MM.1S (cell line): ENCODE measurements around the gene HSBP1L1.

Experiments
- DNase-seq: peaks from one replicate; pipeline ENCODE4 v3.0.0-alpha.2; 2015
- H2AFZ ChIP-seq: fragments of 300-600 bp; sonication (generic); 2 replicates; pipeline ENCODE4 v1.6.0; 2016; ENCODE audit warnings: antibody characterized with exemption, low read length
- H3F3A ChIP-seq: fragments of 300-600 bp; sonication (generic); 2 replicates; pipeline ENCODE4 v1.6.1; 2016; ENCODE audit warnings: mild to moderate bottlenecking, antibody characterized with exemption, low read length, moderate library complexity, mixed read lengths; ENCODE audit not compliant: insufficient read depth
- H3K27ac ChIP-seq: fragments of 300-600 bp; sonication (generic); 2 replicates; pipeline ENCODE4 v1.5.1; 2016; ENCODE audit warnings: mild to moderate bottlenecking, low read length
- H3K27me3 ChIP-seq: fragments of 300-600 bp; sonication (generic); replicated peaks from 2 replicates; pipeline ENCODE4 v1.6.0; 2016; ENCODE audit warnings: low read length; ENCODE audit not compliant: insufficient read depth
- H3K36me3 ChIP-seq: fragments of 300-600 bp; sonication (generic); replicated peaks from 2 replicates; pipeline ENCODE4 v1.6.1; 2016; ENCODE audit warnings: mild to moderate bottlenecking, low read length, mixed read lengths; ENCODE audit not compliant: insufficient read depth
- H3K4me1 ChIP-seq: fragments of 300-600 bp; sonication (generic); 2 replicates; pipeline ENCODE4 v1.6.1; 2016; ENCODE audit warnings: low read length, mixed read lengths
- H3K4me2 ChIP-seq: fragments of 300-600 bp; sonication (generic); 2 replicates; pipeline ENCODE4 v1.6.0; 2016; ENCODE audit warnings: low read depth, low read length
- H3K4me3 ChIP-seq: fragments of 300-600 bp; sonication (generic); 2 replicates; pipeline ENCODE4 v1.5.1; 2016; ENCODE audit warnings: low read length, mixed read lengths
- H3K79me2 ChIP-seq: fragments of 300-600 bp; sonication (generic); 2 replicates; pipeline ENCODE4 v1.6.1; 2016; ENCODE audit warnings: mixed run types, low read length, mixed read lengths
- H3K9ac ChIP-seq: fragments of 300-600 bp; sonication (generic); 2 replicates; pipeline ENCODE4 v1.6.1; 2016; ENCODE audit warnings: low read length, mixed read lengths
- H3K9me2 ChIP-seq: fragments of 300-600 bp; sonication (generic); replicated peaks from 2 replicates; pipeline ENCODE4 v1.6.1; 2016; ENCODE audit warnings: mild to moderate bottlenecking, low read length, mixed read lengths; ENCODE audit not compliant: insufficient read depth
- H3K9me3 ChIP-seq: fragments of 300-600 bp; sonication (generic); replicated peaks from 2 replicates; pipeline ENCODE4 v1.6.1; 2016; ENCODE audit warnings: mild to moderate bottlenecking, low read length, mixed read lengths; ENCODE audit not compliant: insufficient read depth
- H4K20me1 ChIP-seq: fragments of 300-600 bp; sonication (generic); 2 replicates; pipeline ENCODE4 v1.6.1; 2016; ENCODE audit warnings: mild to moderate bottlenecking, low read length, moderate library complexity, mixed read lengths; ENCODE audit not compliant: insufficient read depth
- CTCF ChIP-seq: fragments of 300-600 bp; sonication (generic); IDR thresholded peaks from 2 replicates; pipeline ENCODE4 v1.5.1; 2016; ENCODE audit warnings: antibody characterized with exemption, low read length, mixed read lengths
- EZH2 ChIP-seq: fragments of 300-600 bp; sonication (generic); optimal IDR thresholded peaks from 2 replicates; pipeline ENCODE3; 2017; ENCODE audit warnings: low read depth, mild to moderate bottlenecking, antibody characterized with exemption, low read length, mixed read lengths
- EZH2phosphoT487 ChIP-seq: fragments of 300-600 bp; sonication (generic); IDR thresholded peaks from 2 replicates; pipeline ENCODE4 v1.6.1; 2018; ENCODE audit warnings: antibody characterized with exemption, low read length

The HSBP1L1 gene

GRCh38 chr18:79961527-79962291 is 2.7 kb upstream of the HSBP1L1 start:
- DNase-seq: no peak
- H3K9me3 ChIP-seq: no peaks in the 10 kb centered on the region
- no peaks in the 10 kb centered on the region for H4K20me1 ChIP-seq

GRCh38 chr18:79962311-79962710 is 2.1 kb upstream of the HSBP1L1 start:
- Histone ChIP-seq H3K4me3 (no peak overlapping the region), H3K4me2 (no peak overlapping the region), H3K9me2 (no peaks in the 10 kb centered on the region), H3K9ac (no peak overlapping the region), H2AFZ (no peak overlapping the region), H3K36me3 (no peaks in the 10 kb centered on the region), H4K20me1 (no peaks in the 10 kb centered on the region), H3F3A (no peaks in the 10 kb centered on the region), H3K9me3 (no peaks in the 10 kb centered on the region), H3K27ac (no peak overlapping the region), H3K27me3 (peaks cover 6% of the 10 kb centered on the region; the same call in 1 of the 2 replicates), H3K4me1 (no peaks in the 10 kb centered on the region), H3K79me2 (no peaks in the 10 kb centered on the region)
- TF ChIP-seq CTCF (no peak), EZH2phosphoT487 (no peak)
- DNase-seq: no peak

More at GRCh38 chr18:79961527-79962291, 2.7 kb upstream of the HSBP1L1 start:
- no peak overlapping the region for H3K4me2 ChIP-seq
- no peak overlapping the region for H3K4me3 ChIP-seq
- H3K27ac ChIP-seq: no peak overlapping the region
- H3K79me2 ChIP-seq: no peaks in the 10 kb centered on the region
- H3K9ac ChIP-seq: no peak overlapping the region
- peaks cover 6% of the 10 kb centered on the region; the same call in 1 of the 2 replicates for H3K27me3 ChIP-seq
- no peaks in the 10 kb centered on the region for H3K9me2 ChIP-seq
- no peaks in the 10 kb centered on the region for H3K36me3 ChIP-seq
- TF ChIP-seq EZH2phosphoT487: no peak
- TF ChIP-seq CTCF: no peak
- TF ChIP-seq EZH2: no peak
- no peak overlapping the region for H2AFZ ChIP-seq
- no peaks in the 10 kb centered on the region for H3K4me1 ChIP-seq
- H3F3A ChIP-seq: no peaks in the 10 kb centered on the region

- Histone ChIP-seq H4K20me1 (no peaks in the 10 kb centered on the region), H3K9me3 (no peaks in the 10 kb centered on the region), H3F3A (no peaks in the 10 kb centered on the region), H3K4me2 (no peak overlapping the region), H3K36me3 (no peaks in the 10 kb centered on the region), H2AFZ (no peak overlapping the region), H3K4me3 (no peak overlapping the region), H3K9me2 (no peaks in the 10 kb centered on the region), H3K27me3 (peaks cover 6% of the 10 kb centered on the region; the same call in 1 of the 2 replicates), H3K27ac (no peak overlapping the region), H3K4me1 (no peaks in the 10 kb centered on the region), H3K9ac (no peak overlapping the region), H3K79me2 (no peaks in the 10 kb centered on the region)
- no peak for DNase-seq
- TF ChIP-seq EZH2: no peak
These were observed 1.4 kb upstream of the HSBP1L1 start for GRCh38 chr18:79962835-79963657.
